A673 (cell line): ENCODE measurements around the gene FRK. TPM values are rescaled to one million over a fixed set of nuclear protein-coding genes. Genes with fewer than 3 reads are reported as not detected.

Experiments
- BruUV-seq: library from RNA; stranded (reverse); fragments of 400-500 nt; replicated peaks from 2 replicates; lab custom pipeline; 2021; lab: Mats Ljungman, UMichigan
- CTCF ChIA-PET: fragments of 300-600 bp; sonication (Branson Sonifier 250); formaldehyde crosslinking; loops from one replicate; lab custom pipeline; 2022; ENCODE audit warnings: antibody characterized with exemption; lab: Charles Lee
- POLR2A ChIA-PET: fragments of 300-600 bp; sonication (Branson Sonifier 250); formaldehyde crosslinking; loops from one replicate; lab custom pipeline; 2022; ENCODE audit warnings: antibody characterized with exemption; ENCODE audit not compliant: low non-redundant PET; lab: Charles Lee
- DNase-seq: peaks from one replicate; pipeline ENCODE4 v3.0.0-alpha.2; 2015; ENCODE audit warnings: low spot score
- H3K27ac ChIP-seq: fragments of 200-600 bp; sonication (generic); 2 replicates; pipeline ENCODE4 v1.5.1; 2016; ENCODE audit warnings: mixed run types, low read depth, mild to moderate bottlenecking, mixed read lengths, antibody characterized with exemption, low read length; ENCODE audit not compliant: poor library complexity, severe bottlenecking
- H3K27me3 ChIP-seq: fragments of 200-600 bp; sonication (generic); replicated peaks from 2 replicates; pipeline ENCODE4 v1.6.1; 2017; ENCODE audit warnings: mixed run types, low read depth, mild to moderate bottlenecking, mixed read lengths, antibody characterized with exemption, low read length; ENCODE audit not compliant: insufficient read depth, poor library complexity
- H3K36me3 ChIP-seq: fragments of 200-600 bp; sonication (generic); 2 replicates; pipeline ENCODE4 v1.6.1; 2016; ENCODE audit warnings: mixed run types, mild to moderate bottlenecking, mixed read lengths, antibody characterized with exemption, low read length; ENCODE audit not compliant: insufficient read depth, poor library complexity, severe bottlenecking
- H3K4me1 ChIP-seq: fragments of 200-600 bp; sonication (generic); 2 replicates; pipeline ENCODE4 v1.6.1; 2017; ENCODE audit warnings: mixed run types, mild to moderate bottlenecking, mixed read lengths, antibody characterized with exemption, low read length; ENCODE audit not compliant: insufficient read depth, poor library complexity, severe bottlenecking
- H3K4me3 ChIP-seq: fragments of 200-600 bp; sonication (generic); 2 replicates; pipeline ENCODE4 v1.5.1; 2016; ENCODE audit warnings: low read depth, mixed run types, mild to moderate bottlenecking, mixed read lengths, low read length; ENCODE audit not compliant: poor library complexity, severe bottlenecking
- H3K9me3 ChIP-seq: fragments of 200-600 bp; sonication (generic); 2 replicates; pipeline ENCODE4 v1.6.1; 2016; ENCODE audit warnings: mixed run types, low read depth, mild to moderate bottlenecking, mixed read lengths, antibody characterized with exemption, low read length; ENCODE audit not compliant: poor library complexity, severe bottlenecking
- CTCF ChIP-seq: fragments of 300-800, 200-600 bp; sonication (generic); conservative IDR thresholded peaks from 2 replicates; pipeline ENCODE4 v1.5.1; 2017; ENCODE audit warnings: low read depth, mild to moderate bottlenecking, antibody characterized with exemption, low read length, moderate library complexity, mixed read lengths
- EZH2 ChIP-seq: fragments of 200-600 bp; sonication (generic); IDR thresholded peaks from 2 replicates; pipeline ENCODE4 v1.6.1; 2017; ENCODE audit warnings: borderline replicate concordance, low read depth, mild to moderate bottlenecking, mixed read lengths, antibody characterized with exemption, low read length; ENCODE audit not compliant: poor library complexity, severe bottlenecking
- intact Hi-C: fragments of 100-400 bp; cut with micrococcal nuclease; formaldehyde crosslinking; loops from one replicate; pipeline ENCODE4 v1.10.0; 2022; ENCODE audit not compliant: unreplicated experiment
- total RNA-seq: library from RNA; stranded (reverse); gene quantifications from 2 replicates; pipeline ENCODE4 v1.2.3, GENCODE V29; 2021

Gene FRK
- total RNA-seq, 1 experiment from 2014 or later: 12.3 TPM

- TF ChIP-seq CTCF (no peak), EZH2 (no peak)
- BruUV-seq: no TSS peak
- DNase-seq: peak; percentile 23
- no peak overlapping the region for H3K27ac ChIP-seq
- intact Hi-C loops: loop anchor here (5.0 kb wide), 2 partner anchors 199 to 351 kb away; no protein-coding TSS in a partner anchor
- H3K27me3 ChIP-seq: no peaks in the 10 kb centered on the region
- no peak overlapping the region for H3K4me3 ChIP-seq
- peaks cover 3% of the 10 kb centered on the region for H3K4me1 ChIP-seq
- ChIA-PET POLR2A (no interaction called here), CTCF (no interaction called here)
- H3K36me3 ChIP-seq: no peaks in the 10 kb centered on the region
- no peaks in the 10 kb centered on the region for H3K9me3 ChIP-seq
These were observed 162.4 kb downstream of the FRK start for GRCh38 chr6:115898246-115898645.

GRCh38 chr6:115896538-115897129 lies 164.1 kb downstream of the FRK start:
- CTCF ChIA-PET: interaction anchor here (0.6 kb wide), 1 partner anchor 1041 kb away, joined by 4 read pairs; no protein-coding TSS in a partner anchor
- intact Hi-C loops: loop anchor here (2.0 to 5.0 kb wide), 3 partner anchors 201 to 1148 kb away; no protein-coding TSS in a partner anchor
- no peak overlapping the region for H3K4me3 ChIP-seq
- peak; percentile 63 for DNase-seq
- peak; percentile 92 for TF ChIP-seq CTCF
- TF ChIP-seq EZH2: no peak
- POLR2A ChIA-PET: no interaction called here
- H3K27me3 ChIP-seq: no peaks in the 10 kb centered on the region
- no peaks in the 10 kb centered on the region for H3K36me3 ChIP-seq
- peaks cover 3% of the 10 kb centered on the region for H3K4me1 ChIP-seq
- no peaks in the 10 kb centered on the region for H3K9me3 ChIP-seq
- no peak overlapping the region for H3K27ac ChIP-seq
- BruUV-seq: no TSS peak

- Histone ChIP-seq H3K27ac (no peak overlapping the region), H3K4me3 (no peak overlapping the region), H3K27me3 (no peaks in the 10 kb centered on the region), H3K4me1 (peaks cover 3% of the 10 kb centered on the region), H3K36me3 (no peaks in the 10 kb centered on the region), H3K9me3 (no peaks in the 10 kb centered on the region)
- intact Hi-C loops: no loop called here
- no TSS peak for BruUV-seq
- CTCF ChIA-PET: no interaction called here
- POLR2A ChIA-PET: no interaction called here
- TF ChIP-seq CTCF: no peak
- TF ChIP-seq EZH2: no peak
- no peak for DNase-seq
These were observed 166.2 kb downstream of the FRK start for GRCh38 chr6:115894426-115894992.
